Panc1 (cell line): Measurements from ENCODE around the gene FAIM. TPM values are rescaled to one million over a fixed set of nuclear protein-coding genes. Genes with fewer than 3 reads are reported as not detected.

Source experiments
- ATAC-seq: fragments of 200-7000 bp; cut with Tn5 transposase; 2 replicates; pipeline ENCODE4 v1.9.1; 2020; ENCODE audit warnings: mild to moderate bottlenecking, moderate library complexity
- BruUV-seq: library from RNA; stranded (reverse); fragments of 400-500 nt; replicated peaks from 2 replicates; lab custom pipeline; 2021; lab: Mats Ljungman, UMichigan
- CTCF ChIA-PET: fragments of 300-600 bp; sonication (Branson Sonifier 250); formaldehyde crosslinking; loops from one replicate; lab custom pipeline; 2022; ENCODE audit warnings: antibody characterized with exemption; lab: Charles Lee
- POLR2A ChIA-PET: fragments of 300-600 bp; sonication (Branson Sonifier 250); formaldehyde crosslinking; loops from one replicate; lab custom pipeline; 2022; ENCODE audit warnings: antibody characterized with exemption; lab: Charles Lee
- DNase-seq: peaks from one replicate; pipeline ENCODE4 v3.0.0-alpha.2; 2010; ENCODE audit warnings: low read depth, low spot score
- H3K27ac ChIP-seq: 2 replicates; pipeline ENCODE4 v1.5.1; 2011; ENCODE audit warnings: mild to moderate bottlenecking, low read length, inconsistent platforms
- H3K27me3 ChIP-seq: fragments of 200-500 bp; sonication (Bioruptor generic); 2 replicates; pipeline ENCODE4 v1.6.0; 2014; ENCODE audit warnings: low read length, inconsistent platforms; ENCODE audit not compliant: control insufficient read depth, insufficient read depth
- H3K36me3 ChIP-seq: fragments of 200-500 bp; sonication (Bioruptor generic); 2 replicates; pipeline ENCODE4 v1.5.1; 2014; ENCODE audit warnings: inconsistent platforms, mild to moderate bottlenecking, low read length, moderate library complexity; ENCODE audit not compliant: control insufficient read depth, insufficient read depth
- H3K4me1 ChIP-seq: 2 replicates; pipeline ENCODE4 v1.5.1; 2011; ENCODE audit warnings: inconsistent platforms, mild to moderate bottlenecking, low read length, moderate library complexity; ENCODE audit not compliant: control insufficient read depth, insufficient read depth
- H3K4me3 ChIP-seq, 2 experiments: 2 replicates each; pipeline ENCODE4 v1.5.1; 2011 to 2012; ENCODE audit warnings: low read depth in 2 of 2, low read length in 2 of 2, mild to moderate bottlenecking in 2 of 2, inconsistent platforms in 1 of 2, moderate library complexity in 1 of 2
- H3K9me3 ChIP-seq: fragments of 200-500 bp; sonication (Bioruptor generic); 2 replicates; pipeline ENCODE4 v1.5.1; 2014; ENCODE audit warnings: low read depth, mild to moderate bottlenecking, inconsistent platforms, low read length, moderate library complexity; ENCODE audit not compliant: control insufficient read depth, insufficient read depth
- POLR2AphosphoS5 ChIP-seq: IDR thresholded peaks from 2 replicates; pipeline ENCODE4 v1.6.1; 2012; ENCODE audit warnings: mild to moderate bottlenecking, low read depth, low read length, moderate library complexity
- SIN3A ChIP-seq: IDR thresholded peaks from 2 replicates; pipeline ENCODE4 v1.6.1; 2012; ENCODE audit warnings: low read depth, mild to moderate bottlenecking, low read length, moderate library complexity, borderline replicate concordance; ENCODE audit not compliant: insufficient read depth
- TCF7L2 ChIP-seq: IDR thresholded peaks from 2 replicates; pipeline ENCODE4 v1.6.1; 2011; ENCODE audit warnings: mild to moderate bottlenecking, low read depth, low read length, inconsistent platforms
- in situ Hi-C: cut with HindIII; loops from 2 replicates; pipeline ENCODE4 v1.10.0; 2016; ENCODE audit warnings: low sequenced_read_pairs, low pct_unique_long_range_greater_than_20kb
- intact Hi-C: fragments of 100-400 bp; cut with micrococcal nuclease; formaldehyde crosslinking; loops from one replicate; pipeline ENCODE4 v1.10.0; 2022; ENCODE audit not compliant: unreplicated experiment
- total RNA-seq: library from RNA; stranded (reverse); gene quantifications from one replicate; pipeline ENCODE4 v1.2.1, GENCODE V29; 2021; ENCODE audit not compliant: unreplicated experiment
- TF ChIP-seq, protein P1 (sequence below): fragments of 450-650 bp; IDR thresholded peaks from 2 replicates; pipeline ENCODE4 v1.5.1; 2017; ENCODE audit warnings: mild to moderate bottlenecking
- TF ChIP-seq, protein P2 (sequence below), 2 experiments: IDR thresholded peaks; 2 replicates each; pipeline ENCODE4 v1.6.1; 2011 to 2012; ENCODE audit warnings: low read depth in 2 of 2, control low read depth in 1 of 2, low read length in 1 of 2, mild to moderate bottlenecking in 1 of 2, moderate library complexity in 1 of 2; ENCODE audit not compliant: insufficient read depth in 1 of 2

FAIM gene
- total RNA-seq, 1 experiment from 2014 or later: 18.8 TPM

DNA sequence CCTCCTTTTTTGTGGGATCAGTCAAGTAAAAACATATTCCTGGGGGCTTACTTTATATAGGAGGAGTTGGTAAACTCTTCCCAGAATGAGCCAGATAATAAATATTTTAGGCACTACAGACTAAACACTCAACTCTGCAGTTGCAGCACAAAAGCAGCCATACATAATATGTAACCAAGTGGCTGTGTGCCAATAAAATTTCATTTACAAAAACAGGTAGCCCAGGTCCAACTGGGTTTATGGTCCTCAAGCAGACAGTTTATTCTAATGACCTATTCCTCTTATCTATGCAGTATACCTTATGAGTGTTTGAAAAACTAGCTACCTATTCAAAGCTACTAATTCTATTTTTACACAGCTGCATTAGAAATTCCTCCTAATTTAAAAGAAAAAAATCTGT is 61.8 kb downstream of the FAIM start:
- ATAC-seq: no peak
- intact Hi-C loops: no loop called here
- in situ Hi-C loops: no loop called here
- TF ChIP-seq, protein P1, sequence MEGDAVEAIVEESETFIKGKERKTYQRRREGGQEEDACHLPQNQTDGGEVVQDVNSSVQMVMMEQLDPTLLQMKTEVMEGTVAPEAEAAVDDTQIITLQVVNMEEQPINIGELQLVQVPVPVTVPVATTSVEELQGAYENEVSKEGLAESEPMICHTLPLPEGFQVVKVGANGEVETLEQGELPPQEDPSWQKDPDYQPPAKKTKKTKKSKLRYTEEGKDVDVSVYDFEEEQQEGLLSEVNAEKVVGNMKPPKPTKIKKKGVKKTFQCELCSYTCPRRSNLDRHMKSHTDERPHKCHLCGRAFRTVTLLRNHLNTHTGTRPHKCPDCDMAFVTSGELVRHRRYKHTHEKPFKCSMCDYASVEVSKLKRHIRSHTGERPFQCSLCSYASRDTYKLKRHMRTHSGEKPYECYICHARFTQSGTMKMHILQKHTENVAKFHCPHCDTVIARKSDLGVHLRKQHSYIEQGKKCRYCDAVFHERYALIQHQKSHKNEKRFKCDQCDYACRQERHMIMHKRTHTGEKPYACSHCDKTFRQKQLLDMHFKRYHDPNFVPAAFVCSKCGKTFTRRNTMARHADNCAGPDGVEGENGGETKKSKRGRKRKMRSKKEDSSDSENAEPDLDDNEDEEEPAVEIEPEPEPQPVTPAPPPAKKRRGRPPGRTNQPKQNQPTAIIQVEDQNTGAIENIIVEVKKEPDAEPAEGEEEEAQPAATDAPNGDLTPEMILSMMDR: no peak
- TF ChIP-seq, protein P2, sequence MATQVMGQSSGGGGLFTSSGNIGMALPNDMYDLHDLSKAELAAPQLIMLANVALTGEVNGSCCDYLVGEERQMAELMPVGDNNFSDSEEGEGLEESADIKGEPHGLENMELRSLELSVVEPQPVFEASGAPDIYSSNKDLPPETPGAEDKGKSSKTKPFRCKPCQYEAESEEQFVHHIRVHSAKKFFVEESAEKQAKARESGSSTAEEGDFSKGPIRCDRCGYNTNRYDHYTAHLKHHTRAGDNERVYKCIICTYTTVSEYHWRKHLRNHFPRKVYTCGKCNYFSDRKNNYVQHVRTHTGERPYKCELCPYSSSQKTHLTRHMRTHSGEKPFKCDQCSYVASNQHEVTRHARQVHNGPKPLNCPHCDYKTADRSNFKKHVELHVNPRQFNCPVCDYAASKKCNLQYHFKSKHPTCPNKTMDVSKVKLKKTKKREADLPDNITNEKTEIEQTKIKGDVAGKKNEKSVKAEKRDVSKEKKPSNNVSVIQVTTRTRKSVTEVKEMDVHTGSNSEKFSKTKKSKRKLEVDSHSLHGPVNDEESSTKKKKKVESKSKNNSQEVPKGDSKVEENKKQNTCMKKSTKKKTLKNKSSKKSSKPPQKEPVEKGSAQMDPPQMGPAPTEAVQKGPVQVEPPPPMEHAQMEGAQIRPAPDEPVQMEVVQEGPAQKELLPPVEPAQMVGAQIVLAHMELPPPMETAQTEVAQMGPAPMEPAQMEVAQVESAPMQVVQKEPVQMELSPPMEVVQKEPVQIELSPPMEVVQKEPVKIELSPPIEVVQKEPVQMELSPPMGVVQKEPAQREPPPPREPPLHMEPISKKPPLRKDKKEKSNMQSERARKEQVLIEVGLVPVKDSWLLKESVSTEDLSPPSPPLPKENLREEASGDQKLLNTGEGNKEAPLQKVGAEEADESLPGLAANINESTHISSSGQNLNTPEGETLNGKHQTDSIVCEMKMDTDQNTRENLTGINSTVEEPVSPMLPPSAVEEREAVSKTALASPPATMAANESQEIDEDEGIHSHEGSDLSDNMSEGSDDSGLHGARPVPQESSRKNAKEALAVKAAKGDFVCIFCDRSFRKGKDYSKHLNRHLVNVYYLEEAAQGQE (IDR thresholded peaks at IDR 0.05; ENCODE audit: insufficient read depth in 1 of 2, low read depth in 2 of 2, low read length in 1 of 2): no peak
- TF ChIP-seq POLR2AphosphoS5: no peak
- TF ChIP-seq SIN3A: no peak
- TF ChIP-seq TCF7L2: no peak
- Histone ChIP-seq H3K9me3 (peaks cover 4% of the 10 kb centered on the region; the same call in 1 of the 2 replicates), H3K27me3 (no peaks in the 10 kb centered on the region), H3K36me3 (no peaks in the 10 kb centered on the region), H3K27ac (no peak overlapping the region), H3K4me3 (no peak overlapping the region), H3K4me1 (no peaks in the 10 kb centered on the region)
- DNase-seq: no peak
- ChIA-PET POLR2A (no interaction called here), CTCF (no interaction called here)
- BruUV-seq: no TSS peak

DNA sequence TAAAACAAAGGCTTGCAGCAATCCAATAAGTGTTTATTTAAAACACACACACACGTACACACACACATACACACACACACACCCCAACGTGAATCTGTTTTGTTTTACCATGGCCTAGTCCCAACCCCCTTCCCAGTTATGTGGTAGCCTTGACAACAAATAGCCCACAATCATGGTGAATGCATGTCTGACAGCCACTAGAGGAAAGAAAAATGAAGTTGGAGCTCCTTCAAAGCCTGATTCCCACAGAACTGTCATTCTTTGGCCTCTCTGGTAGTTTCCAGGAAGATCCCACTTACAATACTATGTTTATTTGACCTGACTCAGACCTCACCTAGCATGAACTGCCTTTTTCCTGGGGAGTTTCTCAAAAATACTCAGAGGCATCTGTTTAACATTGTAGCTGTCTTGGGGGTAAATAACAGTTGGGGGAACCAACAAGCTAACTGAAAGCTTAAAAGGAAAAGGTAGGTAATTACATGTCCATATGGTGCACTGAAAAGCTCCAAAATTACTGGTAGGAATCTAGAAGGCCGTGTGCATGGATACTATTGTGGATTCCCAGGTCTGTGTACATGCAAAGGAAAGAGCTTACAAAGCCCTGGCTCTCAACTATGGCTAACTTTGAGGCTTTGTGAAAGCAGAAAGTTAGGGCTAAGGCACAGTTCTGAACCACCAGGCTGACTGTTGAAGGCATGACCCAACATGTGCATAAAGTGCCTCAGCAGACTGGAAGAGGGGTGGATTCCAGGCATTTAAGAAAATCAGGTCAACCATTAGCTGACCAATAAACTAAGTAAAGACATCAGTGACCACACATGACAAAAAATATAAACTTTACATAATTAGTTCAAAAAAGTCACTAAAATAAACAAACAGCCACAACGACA is 65.3 kb downstream of the FAIM start:
- intact Hi-C loops: no loop called here
- Histone ChIP-seq H3K4me1 (peaks cover 2% of the 10 kb centered on the region; the same call in 1 of the 2 replicates), H3K27me3 (no peaks in the 10 kb centered on the region), H3K27ac (no peak overlapping the region; the same call in 1 of the 2 replicates), H3K36me3 (no peaks in the 10 kb centered on the region; the same call in 1 of the 2 replicates), H3K4me3 (no peak overlapping the region), H3K9me3 (peaks cover 16% of the 10 kb centered on the region)
- TF ChIP-seq TCF7L2: no peak
- TF ChIP-seq, protein P2 (IDR thresholded peaks at IDR 0.05; ENCODE audit: insufficient read depth in 1 of 2, low read depth in 2 of 2, low read length in 1 of 2): no peak
- no peak for TF ChIP-seq SIN3A
- no peak for TF ChIP-seq POLR2AphosphoS5
- TF ChIP-seq, protein P1: no peak
- CTCF ChIA-PET: no interaction called here
- no TSS peak for BruUV-seq
- ATAC-seq (peak; percentile 34; the same call in 1 of the 2 replicates), DNase-seq (no peak)
- in situ Hi-C loops: no loop called here
- POLR2A ChIA-PET: no interaction called here
